Eye (tissue), 1 donor: Measurements from ENCODE around the gene PRPF6.

Source experiments
- DNase-seq: peaks from one replicate; pipeline ENCODE4 v3.0.0-alpha.2; 2015

The PRPF6 gene

GRCh38 chr20:63945921-63946920 lies 34.7 kb upstream of the PRPF6 start:
- no peak for DNase-seq

- no peak for DNase-seq
Observed at GRCh38 chr20:63946986-63947637, 33.8 kb upstream of the PRPF6 start.

GRCh38 chr20:63947638-63948456 lies 33.1 kb upstream of the PRPF6 start:
- no peak for DNase-seq

GRCh38 chr20:63950701-63951397 lies 30.1 kb upstream of the PRPF6 start:
- no peak for DNase-seq

- no peak for DNase-seq
Observed at GRCh38 chr20:63951398-63952209, 29.3 kb upstream of the PRPF6 start.

GRCh38 chr20:63952210-63952535 lies 28.8 kb upstream of the PRPF6 start:
- no peak for DNase-seq

- no peak for DNase-seq
Observed at GRCh38 chr20:63952769-63953168, 28.2 kb upstream of the PRPF6 start.

- DNase-seq, result no peak
Observed at GRCh38 chr20:63953764-63954429, 27.0 kb upstream of the PRPF6 start.

- DNase-seq, result peak; percentile 51
Observed at GRCh38 chr20:63955281-63955826, 25.6 kb upstream of the PRPF6 start.

GRCh38 chr20:63955827-63956663 lies 24.9 kb upstream of the PRPF6 start, which contains the start of gene UCKL1:
UCKL1 (minus strand) TSS chr20:63956416; CDS start chr20:63956372, 44 bp downstream.
- DNase-seq, result peak; percentile 94

GRCh38 chr20:63956664-63957003 lies 24.3 kb upstream of the PRPF6 start:
- DNase-seq, result no peak

- DNase-seq, result peak; percentile 66
Observed at GRCh38 chr20:63957004-63957689, 23.8 kb upstream of the PRPF6 start.

GRCh38 chr20:63957690-63958441 lies 23.1 kb upstream of the PRPF6 start:
- no peak for DNase-seq

- no peak for DNase-seq
Observed at GRCh38 chr20:63958471-63958870, 22.5 kb upstream of the PRPF6 start.

GRCh38 chr20:63958964-63959698 lies 21.8 kb upstream of the PRPF6 start:
- DNase-seq, result no peak

- no peak for DNase-seq
Observed at GRCh38 chr20:63959699-63960075, 21.2 kb upstream of the PRPF6 start.
